ENCODE data around the gene LAMA2. TPM values are rescaled to one million over a fixed set of nuclear protein-coding genes. Genes with fewer than 3 reads are reported as not detected.

LAMA2 gene
- total RNA-seq, 2 experiments from 2014 or later = 0.69 to 1.5 TPM

DNA sequence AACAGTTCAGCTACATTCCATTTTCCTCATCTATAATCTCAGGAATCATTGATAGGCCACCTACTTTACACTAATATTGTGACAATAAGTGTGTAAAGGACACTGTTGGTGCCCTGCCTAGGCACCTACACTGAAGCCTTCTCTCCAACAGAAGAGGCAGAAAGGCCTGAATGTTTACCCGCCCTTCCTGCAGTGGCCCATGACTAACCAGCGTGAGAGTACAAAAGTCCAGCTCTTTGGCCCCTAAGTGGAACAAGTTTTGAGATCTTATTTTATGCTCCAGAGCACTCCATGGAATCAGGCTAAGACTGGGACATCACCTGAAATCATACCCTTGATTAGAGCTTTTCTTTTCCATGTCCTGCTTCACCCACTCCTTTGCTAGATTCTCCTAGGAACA is 467.3 kb downstream of the LAMA2 start:
- H3K27me3 Mint-ChIP-seq = peaks cover 10% of the 10 kb centered on the region
- H3K27ac Mint-ChIP-seq = no peak overlapping the region
- POLR2A ChIA-PET = interaction anchor here (0.5 kb wide), 1 partner anchor 145 kb away, joined by 4 read pairs; no protein-coding TSS in a partner anchor
- intact Hi-C loops (cut with micrococcal nuclease) = no loop called here
- CTCF ChIA-PET = interaction anchor here (1.5 to 3.3 kb wide), 2 partner anchors 19 to 20 kb away, joined by 4 to 16 read pairs; no protein-coding TSS in a partner anchor
- DNase-seq (no peak), ATAC-seq (no peak)
- TF ChIP-seq, protein P1, sequence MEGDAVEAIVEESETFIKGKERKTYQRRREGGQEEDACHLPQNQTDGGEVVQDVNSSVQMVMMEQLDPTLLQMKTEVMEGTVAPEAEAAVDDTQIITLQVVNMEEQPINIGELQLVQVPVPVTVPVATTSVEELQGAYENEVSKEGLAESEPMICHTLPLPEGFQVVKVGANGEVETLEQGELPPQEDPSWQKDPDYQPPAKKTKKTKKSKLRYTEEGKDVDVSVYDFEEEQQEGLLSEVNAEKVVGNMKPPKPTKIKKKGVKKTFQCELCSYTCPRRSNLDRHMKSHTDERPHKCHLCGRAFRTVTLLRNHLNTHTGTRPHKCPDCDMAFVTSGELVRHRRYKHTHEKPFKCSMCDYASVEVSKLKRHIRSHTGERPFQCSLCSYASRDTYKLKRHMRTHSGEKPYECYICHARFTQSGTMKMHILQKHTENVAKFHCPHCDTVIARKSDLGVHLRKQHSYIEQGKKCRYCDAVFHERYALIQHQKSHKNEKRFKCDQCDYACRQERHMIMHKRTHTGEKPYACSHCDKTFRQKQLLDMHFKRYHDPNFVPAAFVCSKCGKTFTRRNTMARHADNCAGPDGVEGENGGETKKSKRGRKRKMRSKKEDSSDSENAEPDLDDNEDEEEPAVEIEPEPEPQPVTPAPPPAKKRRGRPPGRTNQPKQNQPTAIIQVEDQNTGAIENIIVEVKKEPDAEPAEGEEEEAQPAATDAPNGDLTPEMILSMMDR (IDR thresholded peaks at IDR 0.05) = no peak
- H3K36me3 Mint-ChIP-seq (ENCODE audit: low read depth) = no peaks in the 10 kb centered on the region
- H3K4me1 Mint-ChIP-seq (ENCODE audit: low read depth) = no peaks in the 10 kb centered on the region
- no peak overlapping the region for H3K4me3 Mint-ChIP-seq
- no peaks in the 10 kb centered on the region for H3K9me3 Mint-ChIP-seq

DNA sequence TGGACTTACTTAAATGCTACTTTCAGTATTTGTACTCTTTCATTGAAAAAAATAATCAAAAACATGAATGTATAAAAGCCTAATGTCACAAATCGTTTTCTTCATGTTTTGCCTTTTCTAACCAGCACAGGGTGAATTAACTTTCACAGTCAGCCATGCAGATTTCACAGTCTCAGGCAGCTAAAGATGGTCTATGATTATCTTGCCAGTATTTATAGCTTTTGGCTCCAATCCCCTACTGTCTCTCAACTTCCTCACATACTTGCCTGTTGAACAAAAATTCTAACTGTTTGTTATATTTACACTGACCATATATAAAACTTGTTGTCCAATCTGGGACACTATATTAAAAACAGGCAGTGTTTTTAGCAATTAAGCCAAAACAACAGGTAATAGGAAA is 468.9 kb downstream of the LAMA2 start:
- DNase-seq (no peak), ATAC-seq (no peak)
- H3K4me3 Mint-ChIP-seq = no peak overlapping the region
- peaks cover 10% of the 10 kb centered on the region for H3K27me3 Mint-ChIP-seq
- H3K36me3 Mint-ChIP-seq (ENCODE audit: low read depth) = no peaks in the 10 kb centered on the region
- TF ChIP-seq, protein P1 (IDR thresholded peaks at IDR 0.05) = no peak
- CTCF ChIA-PET = interaction anchor here (3.3 kb wide), 1 partner anchor 19 kb away, joined by 16 read pairs; no protein-coding TSS in a partner anchor
- H3K4me1 Mint-ChIP-seq (ENCODE audit: low read depth) = no peaks in the 10 kb centered on the region
- no peak overlapping the region for H3K27ac Mint-ChIP-seq
- POLR2A ChIA-PET = interaction anchor here (1.0 kb wide), 1 partner anchor 21 kb away, joined by 3 read pairs; no protein-coding TSS in a partner anchor
- H3K9me3 Mint-ChIP-seq = no peaks in the 10 kb centered on the region
- intact Hi-C loops (cut with micrococcal nuclease) = no loop called here

DNA sequence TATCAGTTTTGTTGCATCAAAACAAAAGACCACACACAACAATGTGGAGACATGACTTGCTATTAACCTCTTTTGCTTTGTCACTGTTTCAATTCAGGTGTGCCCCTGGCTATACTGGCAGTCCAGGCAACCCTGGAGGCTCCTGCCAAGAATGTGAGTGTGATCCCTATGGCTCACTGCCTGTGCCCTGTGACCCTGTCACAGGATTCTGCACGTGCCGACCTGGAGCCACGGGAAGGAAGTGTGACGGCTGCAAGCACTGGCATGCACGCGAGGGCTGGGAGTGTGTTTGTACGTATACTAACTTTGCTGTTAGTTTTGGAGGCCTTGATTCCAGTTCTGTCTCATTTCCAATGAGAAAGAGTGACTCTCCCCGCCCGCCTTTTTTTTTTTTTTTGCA is 470.1 kb downstream of the LAMA2 start:
- CTCF ChIA-PET = interaction anchor here (1.3 kb wide), 1 partner anchor 17 kb away, joined by 6 read pairs; no protein-coding TSS in a partner anchor
- no peak overlapping the region for H3K4me3 Mint-ChIP-seq
- no peak for DNase-seq
- intact Hi-C loops (cut with micrococcal nuclease) = no loop called here
- no peaks in the 10 kb centered on the region for H3K9me3 Mint-ChIP-seq
- no peak overlapping the region for H3K27ac Mint-ChIP-seq
- no peaks in the 10 kb centered on the region for H3K36me3 Mint-ChIP-seq (ENCODE audit: low read depth)
- TF ChIP-seq, protein P1 (IDR thresholded peaks at IDR 0.05) = no peak
- H3K27me3 Mint-ChIP-seq = peaks cover 10% of the 10 kb centered on the region
- no peaks in the 10 kb centered on the region for H3K4me1 Mint-ChIP-seq (ENCODE audit: low read depth)
- no peak for ATAC-seq
- POLR2A ChIA-PET = no interaction called here

DNA sequence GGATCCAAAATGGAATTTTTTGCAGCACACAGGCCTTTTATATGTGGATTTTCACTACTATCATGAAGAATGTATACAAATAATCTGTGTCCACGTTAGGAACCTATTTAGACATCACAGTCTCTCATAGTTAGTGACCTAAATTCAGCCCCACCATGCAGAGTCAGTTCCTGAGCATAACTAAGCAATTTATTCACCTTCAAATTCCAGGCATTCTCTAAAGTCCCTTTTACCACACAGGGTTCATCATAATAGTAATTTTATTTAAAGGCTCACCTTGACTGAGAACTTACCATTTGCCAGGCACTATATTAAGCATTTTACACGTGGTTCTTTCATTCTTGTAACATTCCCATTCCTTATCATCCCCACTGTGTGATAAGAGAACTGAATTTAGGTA is 473.2 kb downstream of the LAMA2 start:
- ATAC-seq (no peak), DNase-seq (no peak)
- intact Hi-C loops (cut with micrococcal nuclease) = no loop called here
- TF ChIP-seq, protein P1 (IDR thresholded peaks at IDR 0.05) = no peak
- Mint-ChIP-seq H3K27me3 (peaks cover 18% of the 10 kb centered on the region), H3K9me3 (no peaks in the 10 kb centered on the region), H3K4me1 (ENCODE audit: low read depth) (peaks cover 3% of the 10 kb centered on the region), H3K27ac (no peak overlapping the region), H3K36me3 (ENCODE audit: low read depth) (no peaks in the 10 kb centered on the region), H3K4me3 (no peak overlapping the region)
- ChIA-PET CTCF (no interaction called here), POLR2A (no interaction called here)

DNA sequence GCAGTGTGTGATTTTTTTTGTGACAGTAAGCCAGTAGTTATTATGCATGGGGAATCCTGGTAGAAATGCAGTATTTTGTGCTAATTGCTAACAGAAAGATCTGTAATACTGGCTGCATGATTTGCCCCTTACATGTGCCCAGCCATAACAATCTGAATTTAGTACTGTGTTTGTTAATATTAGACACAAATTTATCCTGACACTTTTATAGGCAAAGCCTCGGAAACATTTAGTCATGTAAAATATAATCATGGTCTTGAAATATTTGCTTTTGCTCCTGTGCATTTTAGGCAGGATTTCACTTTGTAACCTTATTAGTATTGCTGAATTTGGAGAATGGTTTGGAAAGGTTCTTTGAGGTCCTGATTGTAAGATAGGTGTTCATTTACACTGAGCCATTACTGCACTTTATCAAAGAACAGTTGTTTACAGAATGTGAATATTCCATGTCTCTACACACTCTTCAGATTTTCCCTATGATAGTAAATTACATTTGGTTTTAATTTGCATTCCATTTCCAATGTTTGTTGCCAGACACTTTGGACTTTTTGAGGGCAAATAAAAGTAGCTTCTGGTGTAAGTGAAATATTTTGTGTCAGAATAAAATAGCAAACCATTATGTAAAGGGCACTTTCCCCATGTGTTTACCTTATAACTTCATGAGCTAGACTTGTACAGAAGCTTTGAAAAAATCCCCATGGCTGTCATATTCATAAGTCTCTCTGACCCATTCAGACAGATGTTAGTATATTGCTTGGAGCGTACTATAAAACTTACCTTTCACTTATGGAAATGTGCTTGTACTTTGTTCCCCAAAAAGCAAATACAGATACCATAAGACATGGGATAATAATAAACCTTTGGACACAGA is 477.1 kb downstream of the LAMA2 start:
- ATAC-seq (no peak), DNase-seq (no peak)
- Mint-ChIP-seq H3K27me3 (peaks cover 16% of the 10 kb centered on the region), H3K4me1 (ENCODE audit: low read depth) (peaks cover 3% of the 10 kb centered on the region), H3K9me3 (no peaks in the 10 kb centered on the region), H3K36me3 (ENCODE audit: low read depth) (no peaks in the 10 kb centered on the region), H3K27ac (no peak overlapping the region), H3K4me3 (no peak overlapping the region)
- ChIA-PET CTCF (interaction anchor here (0.7 to 2.2 kb wide), 2 partner anchors 10 to 1251 kb away, joined by 3 to 6 read pairs; no protein-coding TSS in a partner anchor), POLR2A (no interaction called here)
- intact Hi-C loops (cut with micrococcal nuclease) = no loop called here
- TF ChIP-seq, protein P1 (IDR thresholded peaks at IDR 0.05) = no peak

All from activated CD8-positive, alpha-beta T cell treated with anti-CD3 and anti-CD28 coated beads for 36 hours (primary cell).